ENCODE results near the gene POU4F1. TPM values are rescaled to one million over a fixed set of nuclear protein-coding genes. Genes with fewer than 3 reads are reported as not detected.

Gene POU4F1
- total and polyA plus RNA-seq, 7 experiments from 2014 or later, result 0.08 to 0.22 (median 0.15) TPM; not detected in 4

DNA sequence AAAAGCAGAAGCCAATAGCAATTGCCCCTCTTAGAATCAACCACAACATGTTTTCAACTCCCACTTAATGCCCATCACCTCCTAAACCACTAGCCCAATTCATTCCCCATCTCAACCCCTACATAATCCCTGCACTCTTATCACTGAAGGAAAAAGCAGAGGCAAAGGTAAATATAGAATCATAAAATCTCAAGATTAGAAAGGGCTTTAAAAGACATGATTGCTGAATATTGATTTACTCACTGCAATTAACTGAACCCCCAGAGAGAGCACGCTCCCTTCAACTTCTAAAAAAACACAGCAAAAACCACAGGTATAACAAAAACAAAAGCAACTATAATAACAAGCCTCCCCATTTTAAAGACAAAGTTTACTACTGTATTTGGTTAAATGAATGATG, 15.1 kb upstream of the POU4F1 start:
- intact Hi-C loops (cut with micrococcal nuclease), result no loop called here
- no peak overlapping the region for H3K4me3 ChIP-seq (ENCODE audit: low read length)
- H3K4me3 Mint-ChIP-seq, result no peak overlapping the region
- H3K4me1 ChIP-seq (ENCODE audit: control insufficient read depth in 2 of 2, insufficient read depth in 2 of 2, low read length in 2 of 2), result no peaks in the 10 kb centered on the region
- H3K36me3 Mint-ChIP-seq, result peaks cover 29 to 80% (median 56%) of the 10 kb centered on the region in 5 donors
- H3K27ac ChIP-seq (ENCODE audit: low read depth, low read length), result no peak overlapping the region
- no peak for DNase-seq
- ChIA-PET CTCF (interaction anchor here (0.7 kb wide), 1 partner anchor 11 kb away, joined by 3 read pairs; no protein-coding TSS in a partner anchor), POLR2A (interaction anchor here (1.5 kb wide), 1 partner anchor 11 kb away, joined by 3 read pairs; no protein-coding TSS in a partner anchor)
- H3K36me3 ChIP-seq (ENCODE audit: control insufficient read depth in 2 of 3, insufficient read depth in 3 of 3, low read length in 3 of 3), result peaks cover 0 to 33% (median 13%) of the 10 kb centered on the region in 3 experiments
- H3K27me3 ChIP-seq (ENCODE audit: control insufficient read depth in 2 of 2, insufficient read depth in 2 of 2, low read length in 2 of 2), result no peaks in the 10 kb centered on the region
- no peaks in the 10 kb centered on the region for H3K9me3 ChIP-seq (ENCODE audit: control insufficient read depth in 2 of 3, low read length in 3 of 3)
- H3K27me3 Mint-ChIP-seq, result peaks cover 0 to 4% (median 3%) of the 10 kb centered on the region in 5 donors
- H3K4me1 Mint-ChIP-seq, result peaks cover 0 to 5% (median 0%) of the 10 kb centered on the region in 7 donors
- no peak for ATAC-seq
- peaks cover 0 to 6% (median 0%) of the 10 kb centered on the region in 11 donors for H3K9me3 Mint-ChIP-seq
- H3K27ac Mint-ChIP-seq, result no peak overlapping the region

DNA sequence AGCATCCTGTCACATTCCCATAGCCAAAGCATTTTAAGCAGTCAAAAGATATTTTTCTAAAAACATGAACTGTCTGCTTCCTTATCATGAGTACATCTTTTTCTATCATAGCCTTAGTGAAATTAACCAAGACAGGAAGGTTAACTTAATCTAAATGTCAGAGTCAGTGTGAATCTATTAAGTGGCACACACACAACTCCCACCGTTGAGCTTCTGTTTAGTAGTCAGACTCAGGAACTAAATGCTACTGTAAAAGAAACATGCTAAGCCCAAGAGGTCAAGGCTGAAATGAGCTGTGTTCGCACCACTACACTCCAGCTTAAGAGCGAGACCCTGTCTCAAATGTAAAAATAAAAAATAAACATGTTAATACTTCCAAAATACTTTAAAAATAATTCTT, 7.7 kb upstream of the POU4F1 start:
- ChIA-PET CTCF (interaction anchor here (0.6 kb wide), 1 partner anchor 11 kb away, joined by 3 read pairs; no protein-coding TSS in a partner anchor), POLR2A (no interaction called here)
- Mint-ChIP-seq H3K27me3 (peaks cover 47 to 59% (median 54%) of the 10 kb centered on the region in 5 donors), H3K4me3 (no peak overlapping the region), H3K36me3 (peaks cover 4 to 19% (median 18%) of the 10 kb centered on the region in 5 donors), H3K27ac (no peak overlapping the region), H3K9me3 (peaks cover 0 to 9% (median 3%) of the 10 kb centered on the region in 11 donors), H3K4me1 (peaks cover 19 to 39% (median 32%) of the 10 kb centered on the region in 7 donors)
- Histone ChIP-seq H3K9me3 (ENCODE audit: control insufficient read depth in 2 of 3, low read length in 3 of 3) (no peaks in the 10 kb centered on the region), H3K4me3 (ENCODE audit: low read length) (no peak overlapping the region), H3K4me1 (ENCODE audit: control insufficient read depth in 2 of 2, insufficient read depth in 2 of 2, low read length in 2 of 2) (peaks cover 11 to 24% of the 10 kb centered on the region in 2 donors), H3K36me3 (ENCODE audit: control insufficient read depth in 2 of 3, insufficient read depth in 3 of 3, low read length in 3 of 3) (peaks cover 0 to 2% (median 0%) of the 10 kb centered on the region in 3 experiments), H3K27ac (ENCODE audit: low read depth, low read length) (no peak overlapping the region), H3K27me3 (ENCODE audit: control insufficient read depth in 2 of 2, insufficient read depth in 2 of 2, low read length in 2 of 2) (peaks cover 19 to 32% of the 10 kb centered on the region in 2 donors)
- ATAC-seq (no peak), DNase-seq (no peak)
- intact Hi-C loops (cut with micrococcal nuclease), result no loop called here

DNA sequence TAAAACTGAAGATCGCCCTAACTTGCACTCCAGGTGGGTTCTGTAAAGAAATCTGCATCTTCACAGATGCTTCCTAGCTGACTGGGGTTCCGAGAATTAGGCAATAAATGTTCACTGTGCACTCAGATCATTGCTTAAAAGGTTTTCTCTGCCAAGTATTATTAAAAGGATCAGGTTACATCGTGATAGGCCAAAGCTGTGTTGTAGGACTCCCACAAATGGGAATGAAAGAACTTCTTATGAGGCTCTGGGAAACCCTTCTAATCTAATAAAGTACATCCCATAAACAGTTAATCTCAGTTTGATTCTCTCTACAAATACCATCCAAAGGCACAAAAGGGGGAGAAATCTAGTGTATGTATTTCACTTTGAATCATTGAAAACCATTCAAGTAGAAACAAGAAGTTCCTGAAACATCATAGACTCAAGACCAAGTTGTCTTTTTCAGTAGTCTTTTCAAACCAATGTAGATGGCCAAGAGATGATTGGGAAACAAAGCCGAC, 7.1 kb upstream of the POU4F1 start:
- peaks cover 0 to 12% (median 3%) of the 10 kb centered on the region in 11 donors for H3K9me3 Mint-ChIP-seq
- peaks cover 53 to 65% (median 60%) of the 10 kb centered on the region in 5 donors for H3K27me3 Mint-ChIP-seq
- H3K4me3 Mint-ChIP-seq, result peak overlapping the region in 5 of 10 donors; percentile 25 to 83 (median 49)
- peaks cover 19 to 38% of the 10 kb centered on the region in 2 donors for H3K27me3 ChIP-seq (ENCODE audit: control insufficient read depth in 2 of 2, insufficient read depth in 2 of 2, low read length in 2 of 2)
- intact Hi-C loops (cut with micrococcal nuclease), result no loop called here
- DNase-seq (no peak), ATAC-seq (no peak)
- POLR2A ChIA-PET, result no interaction called here
- CTCF ChIA-PET, result interaction anchor here (0.6 kb wide), 1 partner anchor 10 kb away, joined by 3 read pairs; no protein-coding TSS in a partner anchor
- no peak overlapping the region for H3K27ac ChIP-seq (ENCODE audit: low read depth, low read length)
- H3K36me3 Mint-ChIP-seq, result peaks cover 2 to 13% (median 12%) of the 10 kb centered on the region in 5 donors
- no peak overlapping the region for H3K27ac Mint-ChIP-seq
- peaks cover 19 to 44% (median 37%) of the 10 kb centered on the region in 7 donors for H3K4me1 Mint-ChIP-seq
- H3K36me3 ChIP-seq (ENCODE audit: control insufficient read depth in 2 of 3, insufficient read depth in 3 of 3, low read length in 3 of 3), result no peaks in the 10 kb centered on the region
- H3K4me3 ChIP-seq (ENCODE audit: low read length), result no peak overlapping the region
- peaks cover 11 to 24% of the 10 kb centered on the region in 2 donors for H3K4me1 ChIP-seq (ENCODE audit: control insufficient read depth in 2 of 2, insufficient read depth in 2 of 2, low read length in 2 of 2)
- no peaks in the 10 kb centered on the region for H3K9me3 ChIP-seq (ENCODE audit: control insufficient read depth in 2 of 3, low read length in 3 of 3)

DNA sequence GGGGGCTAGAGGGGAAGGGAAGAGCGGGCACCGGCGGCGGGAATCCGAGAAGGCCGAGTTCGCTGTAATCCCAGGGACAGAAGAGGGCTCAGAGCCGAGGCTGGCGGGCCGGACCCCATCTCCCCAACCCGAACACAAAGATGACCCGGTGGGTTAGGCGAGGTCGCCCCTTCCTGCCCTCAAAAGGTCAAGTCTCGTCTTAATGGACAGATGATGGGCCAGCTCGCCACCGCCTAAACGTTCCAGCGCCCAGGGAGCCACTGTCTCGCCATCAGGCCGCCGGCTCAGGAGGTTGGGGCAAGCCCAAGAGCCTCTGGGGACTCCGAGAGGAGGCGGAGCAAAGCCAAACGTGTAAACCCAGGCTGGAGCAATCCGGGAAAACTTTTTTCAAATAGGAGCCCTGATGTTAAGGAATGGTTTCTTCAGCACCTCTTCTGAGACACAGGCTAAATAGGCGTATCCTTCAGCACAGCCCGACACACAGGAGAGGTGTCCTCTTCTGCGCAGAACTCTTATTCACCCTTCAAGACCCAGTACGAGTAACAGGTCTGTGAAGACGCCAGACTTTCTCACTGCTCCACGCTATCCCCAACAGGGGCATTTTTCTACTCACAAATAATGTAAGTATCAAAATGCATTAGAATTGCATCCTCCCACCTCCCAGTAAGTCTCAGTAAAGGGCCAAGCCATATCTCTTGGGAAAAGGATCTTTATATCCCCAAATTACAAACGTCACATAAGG, 6.3 kb upstream of the POU4F1 start:
- CTCF ChIA-PET, result no interaction called here

DNA sequence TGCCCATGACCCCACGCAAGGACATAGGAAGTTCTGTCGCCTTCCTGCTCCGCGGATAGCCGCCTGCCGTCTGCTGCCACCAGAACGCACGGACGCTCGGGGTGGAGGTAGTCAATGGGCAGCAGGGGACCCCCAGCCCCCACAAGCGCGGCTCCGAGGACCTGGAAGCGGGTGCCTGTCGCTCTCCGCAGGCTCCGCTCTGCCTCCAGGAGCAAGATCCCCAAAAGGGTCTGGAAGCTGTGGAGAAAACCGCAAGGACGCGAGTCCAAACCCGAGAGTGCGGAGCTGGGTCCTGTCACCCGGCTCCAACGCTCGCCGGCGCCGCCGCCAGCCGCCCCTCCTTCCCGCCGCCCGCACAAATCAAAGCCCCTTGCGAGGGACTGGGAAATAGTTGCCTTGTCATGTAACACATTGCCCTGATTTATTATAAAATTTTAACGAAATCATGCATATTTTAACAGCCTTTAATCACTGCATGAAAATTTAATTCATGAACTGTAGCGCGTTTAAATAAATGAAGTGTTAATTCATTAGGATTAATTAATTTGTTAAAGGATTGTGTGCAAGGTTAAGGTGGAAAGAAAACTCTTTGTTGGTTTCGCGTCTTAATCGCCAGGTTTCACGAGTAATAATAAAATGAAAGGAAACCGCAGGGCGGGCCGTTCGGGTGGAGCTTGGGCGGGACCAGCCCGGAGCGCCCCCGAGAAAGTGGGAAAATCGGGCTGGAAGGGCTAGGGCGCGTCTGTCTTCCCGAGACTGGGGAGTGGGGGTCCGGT, 5.5 kb upstream of the POU4F1 start:
- peaks cover 22 to 49% of the 10 kb centered on the region in 2 donors for H3K27me3 ChIP-seq (ENCODE audit: control insufficient read depth in 2 of 2, insufficient read depth in 2 of 2, low read length in 2 of 2)
- peaks cover 23 to 55% (median 44%) of the 10 kb centered on the region in 7 donors for H3K4me1 Mint-ChIP-seq
- peak overlapping the region; percentile 29 for H3K4me3 ChIP-seq (ENCODE audit: low read length)
- H3K27ac Mint-ChIP-seq, result peak overlapping the region in 2 of 9 donors; percentile 65 to 77
- H3K4me3 Mint-ChIP-seq, result peak overlapping the region; percentile 61 to 84 (median 77)
- H3K27ac ChIP-seq (ENCODE audit: low read depth, low read length), result no peak overlapping the region
- peaks cover 11 to 24% of the 10 kb centered on the region in 2 donors for H3K4me1 ChIP-seq (ENCODE audit: control insufficient read depth in 2 of 2, insufficient read depth in 2 of 2, low read length in 2 of 2)
- H3K9me3 Mint-ChIP-seq, result peaks cover 0 to 11% (median 1%) of the 10 kb centered on the region in 11 donors
- ChIA-PET CTCF (no interaction called here), POLR2A (no interaction called here)
- H3K9me3 ChIP-seq (ENCODE audit: control insufficient read depth in 2 of 3, low read length in 3 of 3), result no peaks in the 10 kb centered on the region
- peaks cover 0 to 4% (median 0%) of the 10 kb centered on the region in 5 donors for H3K36me3 Mint-ChIP-seq
- ATAC-seq (no peak), DNase-seq (no peak)
- intact Hi-C loops (cut with micrococcal nuclease), result loop anchor here (1.0 to 10.0 kb wide), 4 partner anchors 12 to 914 kb away; partner anchors contain the start of gene SLAIN1 (in 1 of the 2)
- H3K27me3 Mint-ChIP-seq, result peaks cover 69 to 80% (median 73%) of the 10 kb centered on the region in 5 donors
- H3K36me3 ChIP-seq (ENCODE audit: control insufficient read depth in 2 of 3, insufficient read depth in 3 of 3, low read length in 3 of 3), result no peaks in the 10 kb centered on the region

More for the DNA sequence above, 6.3 kb upstream of the POU4F1 start:
- Mint-ChIP-seq H3K4me1 (peaks cover 19 to 48% (median 37%) of the 10 kb centered on the region in 7 donors), H3K4me3 (peak overlapping the region; percentile 49 to 84 (median 76)), H3K9me3 (peaks cover 0 to 12% (median 2%) of the 10 kb centered on the region in 11 donors), H3K36me3 (peaks cover 0 to 8% (median 4%) of the 10 kb centered on the region in 5 donors), H3K27me3 (peaks cover 61 to 73% (median 65%) of the 10 kb centered on the region in 5 donors), H3K27ac (peak overlapping the region in 1 of 9 donors; percentile 33)
- ATAC-seq, result peak; percentile 25
- Histone ChIP-seq H3K4me1 (ENCODE audit: control insufficient read depth in 2 of 2, insufficient read depth in 2 of 2, low read length in 2 of 2) (peaks cover 11 to 24% of the 10 kb centered on the region in 2 donors), H3K27ac (ENCODE audit: low read depth, low read length) (no peak overlapping the region), H3K27me3 (ENCODE audit: control insufficient read depth in 2 of 2, insufficient read depth in 2 of 2, low read length in 2 of 2) (peaks cover 19 to 44% of the 10 kb centered on the region in 2 donors), H3K9me3 (ENCODE audit: control insufficient read depth in 2 of 3, low read length in 3 of 3) (no peaks in the 10 kb centered on the region), H3K36me3 (ENCODE audit: control insufficient read depth in 2 of 3, insufficient read depth in 3 of 3, low read length in 3 of 3) (no peaks in the 10 kb centered on the region), H3K4me3 (ENCODE audit: low read length) (peak overlapping the region; percentile 29)
- intact Hi-C loops (cut with micrococcal nuclease), result loop anchor here (2.0 to 10.0 kb wide), 3 partner anchors 17 to 915 kb away; partner anchors contain the start of gene SLAIN1 (in 1 of the 2)
- POLR2A ChIA-PET, result no interaction called here
- DNase-seq, result no peak

DNA sequence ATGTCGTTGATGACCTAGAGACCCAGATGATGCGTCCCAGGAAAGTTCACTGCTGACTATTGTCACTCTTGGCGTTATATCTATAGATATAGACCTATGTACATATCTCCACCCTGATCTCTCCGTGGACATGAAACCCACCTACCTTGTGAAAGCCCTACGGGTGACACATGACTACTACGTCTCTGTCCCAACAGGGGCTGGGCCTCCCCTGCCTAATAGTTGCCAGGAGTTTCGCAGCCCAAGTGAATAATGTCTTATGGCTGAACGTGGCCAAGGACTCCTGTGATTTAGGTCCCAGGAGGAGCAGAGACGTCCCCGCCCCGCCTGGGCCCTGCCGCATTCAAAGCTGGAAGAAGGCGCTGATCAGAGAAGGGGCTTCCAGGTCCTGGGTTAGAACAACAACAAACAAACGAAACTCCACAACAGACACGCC, 4.9 kb upstream of the POU4F1 start:
- Mint-ChIP-seq H3K36me3 (peaks cover 0 to 5% (median 0%) of the 10 kb centered on the region in 5 donors), H3K4me1 (peaks cover 29 to 60% (median 49%) of the 10 kb centered on the region in 7 donors), H3K27me3 (peaks cover 71 to 86% (median 77%) of the 10 kb centered on the region in 5 donors), H3K27ac (peak overlapping the region in 2 of 9 donors; percentile 65 to 77), H3K4me3 (peak overlapping the region; percentile 39 to 83 (median 72)), H3K9me3 (peaks cover 0 to 13% (median 1%) of the 10 kb centered on the region in 11 donors)
- H3K4me3 ChIP-seq (ENCODE audit: low read length), result peak overlapping the region; percentile 29
- ChIA-PET CTCF (no interaction called here), POLR2A (no interaction called here)
- DNase-seq, result no peak
- no peak overlapping the region for H3K27ac ChIP-seq (ENCODE audit: low read depth, low read length)
- no peaks in the 10 kb centered on the region for H3K9me3 ChIP-seq (ENCODE audit: control insufficient read depth in 2 of 3, low read length in 3 of 3)
- H3K4me1 ChIP-seq (ENCODE audit: control insufficient read depth in 2 of 2, insufficient read depth in 2 of 2, low read length in 2 of 2), result peaks cover 11 to 28% of the 10 kb centered on the region in 2 donors
- intact Hi-C loops (cut with micrococcal nuclease), result loop anchor here (1.0 to 10.0 kb wide), 4 partner anchors 11 to 913 kb away; partner anchors contain the start of gene SLAIN1 (in 1 of the 2)
- ATAC-seq, result no peak
- no peaks in the 10 kb centered on the region for H3K36me3 ChIP-seq (ENCODE audit: control insufficient read depth in 2 of 3, insufficient read depth in 3 of 3, low read length in 3 of 3)
- H3K27me3 ChIP-seq (ENCODE audit: control insufficient read depth in 2 of 2, insufficient read depth in 2 of 2, low read length in 2 of 2), result peaks cover 26 to 53% of the 10 kb centered on the region in 2 donors
